ENCODE measurements around the gene OR4F17.
"Not testable (repeated sequence)": the region's sequence is repeated elsewhere in the genome, so short reads cannot be mapped to it uniquely, and the experiment has no call there.

The OR4F17 gene, protein sequence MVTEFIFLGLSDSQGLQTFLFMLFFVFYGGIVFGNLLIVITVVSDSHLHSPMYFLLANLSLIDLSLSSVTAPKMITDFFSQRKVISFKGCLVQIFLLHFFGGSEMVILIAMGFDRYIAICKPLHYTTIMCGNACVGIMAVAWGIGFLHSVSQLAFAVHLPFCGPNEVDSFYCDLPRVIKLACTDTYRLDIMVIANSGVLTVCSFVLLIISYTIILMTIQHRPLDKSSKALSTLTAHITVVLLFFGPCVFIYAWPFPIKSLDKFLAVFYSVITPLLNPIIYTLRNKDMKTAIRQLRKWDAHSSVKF

GRCh38 chr19:106804-107203 is at the start of gene OR4F17:
TSS of gene OR4F17 (plus strand) at chr19:107104. CDS start at chr19:110679, 3,575 bp downstream.
- not testable (repeated sequence) for DNase-seq (ENCODE audit: low read depth)

- not testable (repeated sequence) for DNase-seq (ENCODE audit: low read depth)
Observed at GRCh38 chr19:70793-71192, 36.1 kb upstream of the OR4F17 start.

DNA sequence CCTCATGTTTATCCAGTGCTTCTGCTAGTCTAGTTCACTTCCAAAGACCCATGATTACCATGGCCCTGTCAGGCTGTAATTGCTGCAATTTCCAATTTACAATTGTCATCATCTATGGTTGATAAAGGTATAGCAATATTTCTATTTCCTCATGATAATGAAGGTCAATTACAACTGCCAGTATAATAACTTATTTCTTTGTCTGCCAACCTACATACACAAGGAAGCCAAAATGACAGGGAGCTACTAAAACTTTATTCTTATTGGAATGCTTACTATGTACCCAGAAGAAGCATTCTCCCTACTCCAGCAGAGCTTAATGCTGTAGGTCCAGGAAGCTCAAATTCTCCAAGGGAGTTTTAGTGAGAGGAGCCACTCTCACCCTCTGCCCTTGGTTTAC is 24.0 kb upstream of the OR4F17 start:
- not testable (repeated sequence) for DNase-seq (ENCODE audit: low read depth)

DNA sequence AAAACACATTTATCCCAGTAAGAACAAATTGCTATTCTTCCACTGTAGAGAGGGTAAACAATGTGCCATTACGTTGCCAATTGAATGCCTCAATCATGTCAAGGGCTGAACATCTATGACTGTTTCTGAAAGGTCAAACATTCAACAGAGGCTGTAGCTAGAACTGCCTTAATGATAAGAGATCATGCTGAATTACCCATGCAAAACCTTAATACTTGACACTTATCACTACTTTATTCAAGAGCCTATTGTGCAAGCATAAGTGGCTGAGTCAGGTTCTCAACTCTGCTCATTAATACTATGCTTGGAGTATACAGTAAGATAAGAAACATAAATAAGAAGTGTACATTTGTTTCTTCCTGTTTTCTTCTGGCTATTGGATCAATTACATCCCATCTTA is 23.3 kb upstream of the OR4F17 start:
- DNase-seq (ENCODE audit: low read depth), result not testable (repeated sequence)

DNA sequence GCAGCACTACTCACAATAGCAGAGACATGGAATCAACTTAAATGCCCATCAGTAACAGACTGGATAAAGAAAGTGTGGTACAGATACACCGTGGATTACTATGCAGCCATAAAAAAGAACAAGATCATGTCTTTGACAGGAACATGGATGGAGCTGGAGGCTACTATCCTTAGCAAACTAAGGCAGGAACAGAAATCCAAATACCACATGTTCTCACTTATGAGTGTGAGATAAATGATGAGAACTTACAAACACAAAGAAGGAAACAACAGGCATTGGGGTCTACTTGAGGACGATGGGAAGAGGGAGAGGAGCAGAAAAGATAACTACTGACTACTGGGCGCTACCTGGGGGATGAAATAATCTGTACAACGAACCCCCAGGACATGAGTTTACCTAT is 16.2 kb upstream of the OR4F17 start:
- not testable (repeated sequence) for DNase-seq (ENCODE audit: low read depth)

DNA sequence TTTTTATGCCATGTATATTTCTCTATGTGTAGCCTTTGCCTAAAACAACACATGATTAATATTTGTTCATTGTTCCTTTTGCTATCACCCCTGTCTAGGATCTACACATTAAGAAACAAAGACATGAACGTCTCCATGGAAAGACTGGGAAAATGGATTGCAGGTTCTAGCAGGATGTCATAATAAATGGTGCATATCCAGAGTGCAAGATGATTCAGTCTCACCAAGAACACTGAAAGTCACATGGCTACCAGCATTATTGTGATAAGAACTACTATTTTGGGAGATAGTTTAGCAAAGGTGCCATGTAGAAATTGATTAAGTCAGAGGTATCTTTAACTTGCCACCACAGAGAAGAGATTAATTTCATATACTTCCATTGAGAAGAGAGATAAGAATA is 12.1 kb upstream of the OR4F17 start:
- not testable (repeated sequence) for DNase-seq (ENCODE audit: low read depth)

- not testable (repeated sequence) for DNase-seq (ENCODE audit: low read depth)
Observed at GRCh38 chr19:97647-98046, 9.3 kb upstream of the OR4F17 start.

DNA sequence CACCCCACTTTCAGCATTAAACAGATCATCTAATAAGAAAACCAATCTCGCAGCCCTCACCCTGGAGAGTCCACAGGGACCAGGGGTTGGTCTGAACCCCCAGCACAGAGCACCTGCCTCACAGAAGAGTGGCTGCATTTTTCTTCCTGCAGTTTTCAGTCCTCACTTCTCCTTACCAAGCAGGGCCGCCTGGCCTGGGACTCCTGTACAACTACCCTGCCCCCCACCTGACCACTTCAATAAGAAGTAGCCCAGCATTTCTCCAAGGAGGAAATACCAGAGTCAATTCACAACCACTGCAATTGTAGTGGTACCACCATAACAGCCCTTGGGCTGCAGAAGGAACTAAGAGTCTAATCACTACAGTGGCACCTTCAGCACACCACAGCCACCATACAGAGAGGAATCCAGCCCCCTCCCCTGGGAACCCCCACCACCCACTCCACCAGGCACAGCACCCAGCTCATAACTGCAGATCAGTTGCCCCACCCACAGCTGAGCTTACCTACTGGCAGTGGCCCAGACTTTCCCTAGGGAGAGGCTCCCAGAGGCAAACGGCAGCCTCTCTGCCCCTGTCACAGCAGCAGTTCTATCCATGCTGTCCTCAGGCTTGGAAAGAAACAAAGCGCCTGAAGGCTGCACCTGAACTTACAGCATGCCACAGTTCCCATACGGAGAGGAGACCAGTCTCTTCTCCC is 13.7 kb downstream of the OR4F17 start:
- DNase-seq (ENCODE audit: low read depth), result not testable (repeated sequence)

Data from CMK (cell line).